Esophagus muscularis mucosa (tissue), 4 donors: ENCODE data around the gene PDSS2. TPM values are rescaled to one million over a fixed set of nuclear protein-coding genes. Genes with fewer than 3 reads are reported as not detected.

ENCODE experiments used
- DNase-seq: peaks from one replicate; pipeline ENCODE4 v3.0.0-alpha.2; 2017; ENCODE audit errors: extremely low spot score
- H3K27ac ChIP-seq, 4 donors: fragments of 200-600 bp; sonication (generic); replicated peaks in 1 of 4; 1 replicate in 3 of 4; 2 replicates in 1 of 4; pipeline ENCODE4 v1.5.1; 2016 to 2019; ENCODE audit warnings: mild to moderate bottlenecking in 1 of 4
- H3K27me3 ChIP-seq, 4 donors: fragments of 200-600 bp; sonication (generic); one replicate each; pipeline versions ENCODE4 v1.5.1 to v1.6.0; 2016 to 2019
- H3K36me3 ChIP-seq, 4 donors: fragments of 200-600 bp; sonication (generic); one replicate each; pipeline ENCODE4 v1.5.1; 2016 to 2019
- H3K4me1 ChIP-seq, 4 donors: fragments of 200-600 bp; sonication (generic); one replicate each; pipeline ENCODE4 v1.5.1; 2016 to 2019
- H3K4me3 ChIP-seq, 4 donors: fragments of 200-600 bp; sonication (generic); 1 replicate in 2 of 4; 2 replicates in 2 of 4; pipeline ENCODE4 v1.5.1; 2016 to 2019; ENCODE audit warnings: mild to moderate bottlenecking in 4 of 4, moderate library complexity in 1 of 4
- H3K9me3 ChIP-seq, 4 donors: fragments of 200-600 bp; sonication (generic); 1 replicate in 3 of 4; 2 replicates in 1 of 4; pipeline ENCODE4 v1.5.1; 2016 to 2019
- EP300 ChIP-seq: sonication (generic); formaldehyde crosslinking; IDR thresholded peaks from one replicate; pipeline ENCODE4 v1.6.1; 2017; ENCODE audit warnings: antibody characterized with exemption
- POLR2A ChIP-seq: fragments of 450-650 bp; IDR thresholded peaks from one replicate; pipeline ENCODE4 v1.6.1; 2017; ENCODE audit warnings: antibody characterized with exemption, moderate library complexity, mild to moderate bottlenecking, low read depth
- POLR2AphosphoS5 ChIP-seq, 2 donors: sonication (generic); formaldehyde crosslinking; IDR thresholded peaks; one replicate each; pipeline ENCODE4 v1.6.1; 2017; ENCODE audit warnings: antibody characterized with exemption in 2 of 2
- WGBS: methylation state at CpG from one replicate; pipeline ENCODE4 v1.1.5; 2018; 5-methylcytosine and 5-hydroxymethylcytosine counted together
- intact Hi-C: fragments of 100-400 bp; cut with DNase I; formaldehyde crosslinking; loops from one replicate; pipeline ENCODE4 v1.15.1; 2023
- small RNA-seq, 3 donors: library from RNA; depleted of rRNA; stranded (forward); fragments of <200 nt; gene quantifications; one replicate each; pipeline ENCODE3, GENCODE V24; 2016
- total RNA-seq, 4 donors: library from RNA; depleted of rRNA; stranded (reverse); fragments of >200 nt; gene quantifications; one replicate each; pipeline versions ENCODE4 v1.1.0 to v1.2.1, GENCODE V29; 2016
- TF ChIP-seq, protein P1 (sequence below), 3 experiments: fragments of 200-600 bp in 2 of 3; fragments of 450-650 bp in 1 of 3; sonication (generic) in 2 of 3; IDR thresholded peaks; one replicate each; pipeline ENCODE4 v1.5.1; 2017 to 2019; ENCODE audit warnings: antibody characterized with exemption in 3 of 3, mild to moderate bottlenecking in 2 of 3, moderate library complexity in 1 of 3

The PDSS2 gene
- total RNA-seq, 4 donors from 2014 or later: 6.6 to 10.8 (median 8.7) TPM

DNA sequence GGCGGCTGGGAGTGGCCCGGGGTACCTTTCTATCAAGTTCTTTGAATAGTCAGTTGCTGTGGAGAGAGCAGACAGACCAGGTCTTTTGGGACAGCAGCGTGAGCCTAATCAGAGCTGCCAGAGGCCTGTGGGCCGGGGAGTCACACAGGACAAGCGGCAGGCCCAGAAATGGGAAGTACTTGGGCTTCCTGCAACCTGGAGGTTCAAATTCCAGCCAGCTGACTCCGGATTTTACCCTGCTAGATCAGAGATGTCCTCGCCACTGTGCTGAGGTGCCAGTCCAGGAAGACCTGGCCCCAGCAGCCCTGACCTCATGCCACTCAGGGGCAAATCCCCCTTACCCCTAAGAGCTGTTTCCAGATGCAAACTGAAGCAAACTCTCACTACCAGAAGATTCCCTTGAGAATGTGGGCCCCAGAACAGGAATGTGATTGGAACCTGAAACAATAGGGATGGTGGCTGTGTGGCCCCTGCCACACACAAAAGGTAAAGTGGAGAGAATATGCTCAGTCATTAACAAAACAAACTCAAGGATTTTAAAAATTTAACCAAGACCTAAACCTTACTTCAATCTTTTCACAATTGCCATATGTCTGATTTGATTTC, 353.8 kb downstream of the PDSS2 start:
- intact Hi-C loops: no loop called here
- Histone ChIP-seq H3K4me3 (no peak overlapping the region), H3K36me3 (no peaks in the 10 kb centered on the region), H3K27ac (no peak overlapping the region), H3K4me1 (peaks cover 0 to 2% (median 0%) of the 10 kb centered on the region in 4 donors), H3K9me3 (no peaks in the 10 kb centered on the region), H3K27me3 (no peaks in the 10 kb centered on the region)
- WGBS: 90% methylated on average over 7 of the region's 7 CpGs
- TF ChIP-seq POLR2AphosphoS5 (IDR thresholded peaks at IDR 0.05): no peak
- TF ChIP-seq EP300: no peak
- TF ChIP-seq POLR2A: no peak
- TF ChIP-seq, protein P1, sequence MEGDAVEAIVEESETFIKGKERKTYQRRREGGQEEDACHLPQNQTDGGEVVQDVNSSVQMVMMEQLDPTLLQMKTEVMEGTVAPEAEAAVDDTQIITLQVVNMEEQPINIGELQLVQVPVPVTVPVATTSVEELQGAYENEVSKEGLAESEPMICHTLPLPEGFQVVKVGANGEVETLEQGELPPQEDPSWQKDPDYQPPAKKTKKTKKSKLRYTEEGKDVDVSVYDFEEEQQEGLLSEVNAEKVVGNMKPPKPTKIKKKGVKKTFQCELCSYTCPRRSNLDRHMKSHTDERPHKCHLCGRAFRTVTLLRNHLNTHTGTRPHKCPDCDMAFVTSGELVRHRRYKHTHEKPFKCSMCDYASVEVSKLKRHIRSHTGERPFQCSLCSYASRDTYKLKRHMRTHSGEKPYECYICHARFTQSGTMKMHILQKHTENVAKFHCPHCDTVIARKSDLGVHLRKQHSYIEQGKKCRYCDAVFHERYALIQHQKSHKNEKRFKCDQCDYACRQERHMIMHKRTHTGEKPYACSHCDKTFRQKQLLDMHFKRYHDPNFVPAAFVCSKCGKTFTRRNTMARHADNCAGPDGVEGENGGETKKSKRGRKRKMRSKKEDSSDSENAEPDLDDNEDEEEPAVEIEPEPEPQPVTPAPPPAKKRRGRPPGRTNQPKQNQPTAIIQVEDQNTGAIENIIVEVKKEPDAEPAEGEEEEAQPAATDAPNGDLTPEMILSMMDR (IDR thresholded peaks at IDR 0.05): no peak
- DNase-seq: no peak

DNA sequence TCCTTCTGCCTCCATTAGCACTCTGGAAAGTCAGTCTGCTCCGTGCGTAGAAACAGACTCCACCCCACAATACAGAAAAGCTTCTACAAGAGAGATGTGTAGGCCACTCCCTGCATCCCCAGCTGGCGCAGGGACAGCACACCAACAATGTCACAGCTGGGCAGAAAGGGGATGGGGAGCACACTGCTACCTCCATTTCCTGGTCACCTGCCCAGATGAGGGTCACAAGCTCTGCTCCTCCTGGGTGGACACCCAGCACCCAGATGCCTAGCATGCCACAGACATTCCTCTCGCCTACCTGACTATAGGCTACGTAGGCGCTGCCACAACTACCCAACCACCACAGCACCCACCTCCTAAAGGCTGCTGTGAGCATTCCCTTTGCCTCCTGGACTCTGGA, 356.3 kb downstream of the PDSS2 start:
- DNase-seq: no peak
- Histone ChIP-seq H3K27me3 (no peaks in the 10 kb centered on the region), H3K9me3 (no peaks in the 10 kb centered on the region), H3K27ac (no peak overlapping the region), H3K36me3 (no peaks in the 10 kb centered on the region), H3K4me1 (peaks cover 0 to 2% (median 0%) of the 10 kb centered on the region in 4 donors), H3K4me3 (no peak overlapping the region)
- WGBS: 92% methylated on average over 6 of the region's 6 CpGs
- TF ChIP-seq POLR2A (no peak), POLR2AphosphoS5 (IDR thresholded peaks at IDR 0.05) (no peak), EP300 (no peak)
- TF ChIP-seq, protein P1 (IDR thresholded peaks at IDR 0.05): no peak
- intact Hi-C loops: no loop called here

Small RNAs within 50 kb of the gene (small RNA-seq; reads per million reads assigned to genes)
- 0 reads per million in 3 donors for gene AL591516.1
- 0 reads per million in 3 donors for gene RNU6-1299P

Other genes with a start within 250 kb of the PDSS2 start
- gene SOBP, start 30.6 kb upstream of the PDSS2 start, total RNA-seq: 10 to 100 TPM; 18.6 to 44.1 (median 27.6) TPM